Activated T-helper 2 cell treated with anti-CD3 and anti-CD28 coated beads, Interferon-gamma antibody, Interleukin-2, Interleukin-4, amounts not matched to agents 10 μg/mL and 5 μg/mL and 100 μg/mL, durations not matched to agents 14 hours and 24 hours and 36 hours (primary cell): ENCODE measurements around the gene DDA1. TPM values are rescaled to one million over a fixed set of nuclear protein-coding genes. Genes with fewer than 3 reads are reported as not detected.
"Not testable (repeated sequence)": the region's sequence is repeated elsewhere in the genome, so short reads cannot be mapped to it uniquely, and the experiment has no call there.

Experiments used
- DNase-seq: peaks from one replicate; pipeline ENCODE4 v3.0.0; 2021; ENCODE audit warnings: low spot score
- H3K27ac Mint-ChIP-seq: one replicate; pipeline ENCODE4 v1.8.0; 2021; ENCODE audit warnings: mixed read lengths
- H3K27me3 Mint-ChIP-seq: one replicate; pipeline ENCODE4 v1.8.0; 2021; ENCODE audit warnings: low read depth, mixed read lengths
- H3K36me3 Mint-ChIP-seq: one replicate; pipeline ENCODE4 v1.8.0; 2021; ENCODE audit warnings: low read depth, mixed read lengths
- H3K4me1 Mint-ChIP-seq: one replicate; pipeline ENCODE4 v1.8.0; 2021; ENCODE audit warnings: low read depth, mixed read lengths
- H3K4me3 Mint-ChIP-seq: one replicate; pipeline ENCODE4 v1.8.0; 2021; ENCODE audit warnings: low read depth, mild to moderate bottlenecking, moderate library complexity, mixed read lengths
- H3K9me3 Mint-ChIP-seq: one replicate; pipeline ENCODE4 v1.8.0; 2021; ENCODE audit warnings: mixed read lengths
- intact Hi-C: fragments of 100-400 bp; cut with micrococcal nuclease; formaldehyde crosslinking; loops from one replicate; pipeline ENCODE4 v1.15.1; 2023
- total RNA-seq: library from RNA; stranded (reverse); gene quantifications from 2 replicates; pipeline ENCODE4 v1.2.3, GENCODE V29; 2022

DDA1 gene
- total RNA-seq = 37.1 and 39.2 TPM in 2 replicates

DNA sequence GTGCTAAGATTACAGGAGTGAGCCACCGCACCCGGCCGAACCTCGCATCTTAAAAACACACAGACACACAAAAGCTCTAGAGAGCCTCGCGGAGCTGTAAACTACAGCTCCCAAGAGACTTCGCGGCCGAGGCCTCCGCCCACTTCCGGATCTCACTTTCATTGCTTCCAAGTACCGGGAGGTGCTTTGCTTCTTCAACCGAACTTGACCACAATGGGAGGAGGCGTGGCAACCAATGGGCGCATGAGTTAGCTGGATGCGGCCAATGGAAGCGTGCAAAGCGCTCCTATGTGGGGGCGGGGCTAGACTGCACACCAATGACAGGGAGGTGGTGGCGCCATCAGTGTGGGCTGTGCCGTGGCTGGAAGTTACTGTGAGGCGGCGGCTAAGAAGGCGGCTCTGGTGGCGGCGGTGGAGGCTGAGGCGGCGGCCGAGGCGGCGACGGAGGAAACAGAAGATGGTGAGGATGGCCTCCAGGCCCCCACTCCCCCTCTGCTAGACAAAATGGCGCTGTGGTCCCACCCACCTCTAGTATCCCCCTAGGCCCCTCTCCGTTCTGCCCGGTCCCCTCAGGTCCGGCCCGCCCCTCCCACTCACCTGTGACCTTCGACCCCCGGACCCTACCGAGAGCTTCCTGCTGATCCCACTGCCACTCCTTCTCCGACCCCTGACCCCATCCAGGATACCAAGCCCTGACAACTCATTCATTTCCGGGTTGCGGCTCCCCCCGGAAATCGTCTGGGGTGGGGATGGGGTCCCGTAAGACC, at the start of gene DDA1:
TSS of gene DDA1 (plus strand) at position 366 of the 767 bp plus-strand sequence. CDS start at position 458, 92 bp downstream.
- H3K4me1 Mint-ChIP-seq = peaks cover 30% of the 10 kb centered on the region
- peaks cover 20% of the 10 kb centered on the region for H3K36me3 Mint-ChIP-seq
- H3K27ac Mint-ChIP-seq = peak within 1 kb of the TSS; percentile 95
- peak; percentile 99 for DNase-seq
- peak within 1 kb of the TSS; percentile 98 for H3K4me3 Mint-ChIP-seq
- H3K9me3 Mint-ChIP-seq = no peaks in the 10 kb centered on the region
- intact Hi-C loops = loop anchor here (1.0 to 5.0 kb wide), 4 partner anchors 19 to 98 kb away; partner anchors contain the start of genes BST2, GTPBP3 and OCEL1
- no peaks in the 10 kb centered on the region for H3K27me3 Mint-ChIP-seq

DNA sequence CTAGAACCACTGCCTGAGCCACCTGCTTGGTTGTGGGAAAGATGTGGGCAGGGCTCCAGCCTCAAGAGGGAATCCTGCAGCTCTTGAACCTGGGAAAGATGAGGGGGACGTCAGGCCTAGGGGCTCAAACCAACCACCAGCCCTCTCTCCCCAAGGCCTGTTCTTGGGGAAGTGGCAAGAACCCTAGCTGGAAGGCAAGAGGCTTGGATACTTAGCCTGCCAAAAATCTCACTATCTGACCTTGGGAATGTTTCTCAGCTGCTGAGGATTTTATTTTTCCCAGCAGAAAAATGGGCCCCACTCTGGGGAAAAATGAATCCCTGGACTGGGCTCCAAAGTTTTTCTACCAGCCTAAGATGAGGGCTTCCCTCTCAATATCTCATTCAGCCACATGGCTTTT, 49.4 kb upstream of the DDA1 start:
- H3K27me3 Mint-ChIP-seq = peaks cover 3% of the 10 kb centered on the region
- no peak overlapping the region for H3K27ac Mint-ChIP-seq
- H3K4me1 Mint-ChIP-seq = peaks cover 8% of the 10 kb centered on the region
- no peaks in the 10 kb centered on the region for H3K36me3 Mint-ChIP-seq
- H3K4me3 Mint-ChIP-seq = no peak overlapping the region
- intact Hi-C loops = no loop called here
- DNase-seq = no peak
- no peaks in the 10 kb centered on the region for H3K9me3 Mint-ChIP-seq

DNA sequence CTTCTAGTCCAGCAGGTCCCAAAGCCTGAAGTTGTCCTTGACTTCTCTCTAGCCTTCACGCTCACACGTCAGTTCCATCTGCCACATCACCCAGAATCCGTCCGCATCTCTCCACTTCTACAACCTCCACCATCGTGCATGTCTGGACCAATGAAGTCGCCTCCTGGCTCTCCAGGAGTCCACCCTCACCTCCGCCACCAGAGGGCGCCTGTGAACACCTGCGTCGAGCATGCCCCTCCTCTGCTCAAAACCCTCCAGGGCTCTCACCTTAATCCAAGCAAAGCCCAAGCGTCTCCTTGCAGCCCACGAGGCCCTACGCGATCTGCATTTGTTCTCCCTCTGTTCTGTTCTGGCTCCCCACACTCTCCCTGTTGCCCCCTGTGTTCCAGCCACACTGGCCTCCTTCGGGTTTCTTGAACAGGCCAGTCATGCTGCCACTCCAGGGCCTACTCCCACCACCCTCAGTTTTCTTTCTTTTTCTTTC, 48.5 kb upstream of the DDA1 start:
- Mint-ChIP-seq H3K4me1 (peaks cover 8% of the 10 kb centered on the region), H3K36me3 (no peaks in the 10 kb centered on the region), H3K9me3 (no peaks in the 10 kb centered on the region), H3K27ac (no peak overlapping the region), H3K27me3 (peaks cover 3% of the 10 kb centered on the region), H3K4me3 (no peak overlapping the region)
- intact Hi-C loops = no loop called here
- peak; percentile 83 for DNase-seq

DNA sequence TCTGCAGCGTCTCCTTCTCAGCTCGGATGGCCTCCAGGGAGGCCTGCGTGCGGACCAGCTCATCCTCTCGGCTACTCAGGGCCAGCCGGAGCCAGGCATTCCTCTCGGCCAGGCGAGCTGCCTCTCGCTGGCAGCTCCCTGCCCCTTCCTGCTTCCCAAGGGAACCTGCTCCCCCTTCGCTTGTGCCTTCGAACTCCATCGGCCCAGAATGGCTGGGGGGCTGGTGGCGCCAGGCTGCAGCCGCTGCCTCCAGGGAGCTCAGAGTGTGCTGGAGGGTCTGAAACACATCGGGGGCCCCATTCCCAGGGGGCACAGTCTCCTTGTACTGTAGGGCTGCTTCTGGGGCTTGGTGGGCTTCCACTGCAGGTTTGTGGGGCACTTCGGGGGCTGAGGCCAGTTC, 46.8 kb upstream of the DDA1 start:
- Mint-ChIP-seq H3K9me3 (no peaks in the 10 kb centered on the region), H3K27ac (no peak overlapping the region)
- intact Hi-C loops = no loop called here

DNA sequence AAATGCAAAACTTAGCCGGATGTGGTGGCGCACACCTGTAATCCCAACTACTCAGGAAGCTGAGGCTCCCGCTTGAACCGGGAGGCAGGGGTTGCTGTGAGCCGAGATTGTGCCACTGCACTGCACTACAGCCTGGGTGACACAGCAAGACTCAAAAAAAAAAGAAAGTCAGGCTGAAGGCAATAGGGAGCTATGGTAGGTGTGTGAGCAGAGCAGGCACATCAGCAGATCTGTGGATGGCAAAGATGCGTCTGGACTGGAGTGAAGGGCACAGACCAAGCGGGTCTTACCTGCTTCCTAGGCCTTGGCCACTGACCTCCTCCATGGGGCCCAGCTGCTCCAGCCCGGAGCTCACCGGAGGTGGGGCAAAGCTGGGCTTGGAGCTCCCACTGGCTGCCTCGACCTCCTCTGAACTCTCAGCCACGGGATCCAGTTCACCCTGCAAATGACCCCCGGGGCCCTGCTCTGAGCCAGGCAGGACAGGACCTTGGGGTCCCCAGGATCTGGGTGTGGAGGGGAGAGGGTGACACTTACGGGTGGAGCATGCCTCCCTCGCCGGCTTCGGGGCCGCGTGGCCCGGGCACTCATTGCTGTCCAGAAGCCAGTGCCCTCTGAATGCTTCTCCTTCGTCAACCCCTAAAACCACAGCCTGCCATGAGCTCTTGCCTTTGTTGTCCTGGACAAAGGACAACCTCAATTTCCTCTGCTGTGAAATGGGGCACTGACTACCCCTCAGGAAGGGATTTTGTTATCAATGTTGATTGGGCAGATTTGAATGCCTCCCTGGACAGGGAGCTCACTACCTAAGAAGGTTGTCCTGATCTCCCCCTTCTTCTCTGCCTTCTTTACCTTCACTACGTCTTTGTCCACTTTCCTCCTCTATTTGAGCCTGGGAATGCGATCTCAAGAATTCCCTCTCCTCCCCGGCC, 45.4 kb upstream of the DDA1 start:
- no peak for DNase-seq
- intact Hi-C loops = no loop called here
- Mint-ChIP-seq H3K27ac (no peak overlapping the region), H3K9me3 (no peaks in the 10 kb centered on the region), H3K27me3 (peaks cover 3% of the 10 kb centered on the region), H3K4me3 (no peak overlapping the region), H3K36me3 (no peaks in the 10 kb centered on the region), H3K4me1 (peaks cover 17% of the 10 kb centered on the region)

More for the DNA sequence above, 46.8 kb upstream of the DDA1 start:
- H3K4me1 Mint-ChIP-seq = peaks cover 13% of the 10 kb centered on the region
- H3K36me3 Mint-ChIP-seq = no peaks in the 10 kb centered on the region
- no peak for DNase-seq
- peaks cover 3% of the 10 kb centered on the region for H3K27me3 Mint-ChIP-seq
- no peak overlapping the region for H3K4me3 Mint-ChIP-seq

DNA sequence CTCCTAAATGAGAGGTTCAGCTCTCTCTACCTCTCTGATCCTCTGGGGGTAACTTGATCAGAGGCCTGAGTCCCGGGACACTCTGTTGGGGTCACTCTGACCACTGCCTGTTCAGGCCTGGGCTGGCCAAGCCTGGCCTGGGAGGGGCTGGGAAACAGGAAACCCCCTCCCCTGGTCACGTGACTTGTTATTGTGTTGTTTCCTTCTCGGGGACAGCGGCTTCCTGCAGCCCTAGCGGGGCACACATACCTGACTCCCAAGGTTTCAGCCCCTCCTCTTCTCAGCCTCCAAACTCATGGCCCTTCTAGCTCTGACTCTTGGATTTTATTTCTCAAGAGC, 44.8 kb upstream of the DDA1 start, which contains the start of gene USHBP1:
TSS of gene USHBP1 (minus strand) at position 105 of the 339 bp plus-strand sequence. CDS start 446 bp downstream, outside the sequence.
- Mint-ChIP-seq H3K4me3 (no peak within 1 kb of the TSS), H3K4me1 (peaks cover 17% of the 10 kb centered on the region), H3K36me3 (no peaks in the 10 kb centered on the region), H3K9me3 (no peaks in the 10 kb centered on the region), H3K27ac (no peak within 1 kb of the TSS), H3K27me3 (peaks cover 3% of the 10 kb centered on the region)
- intact Hi-C loops = no loop called here
- no peak for DNase-seq

DNA sequence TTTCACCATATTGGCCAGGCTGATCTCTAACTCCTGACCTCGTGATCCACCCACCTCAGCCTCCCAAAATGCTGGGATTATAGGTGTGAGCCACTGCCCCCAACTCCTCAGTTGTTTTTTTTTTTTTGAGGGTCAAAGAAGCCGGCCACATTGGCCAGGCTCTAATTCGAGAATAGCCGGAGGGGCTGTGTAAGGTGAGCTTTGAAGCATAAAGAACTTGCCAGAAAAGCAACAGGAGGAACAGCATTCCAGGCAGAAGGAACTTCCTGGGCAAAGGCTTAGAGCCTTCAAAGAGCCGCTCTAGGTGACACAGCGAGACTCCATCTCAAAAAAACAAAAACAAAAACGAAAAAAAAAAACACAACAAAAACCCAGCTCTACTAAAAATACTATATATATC, 43.3 kb upstream of the DDA1 start:
- intact Hi-C loops = no loop called here

DNA sequence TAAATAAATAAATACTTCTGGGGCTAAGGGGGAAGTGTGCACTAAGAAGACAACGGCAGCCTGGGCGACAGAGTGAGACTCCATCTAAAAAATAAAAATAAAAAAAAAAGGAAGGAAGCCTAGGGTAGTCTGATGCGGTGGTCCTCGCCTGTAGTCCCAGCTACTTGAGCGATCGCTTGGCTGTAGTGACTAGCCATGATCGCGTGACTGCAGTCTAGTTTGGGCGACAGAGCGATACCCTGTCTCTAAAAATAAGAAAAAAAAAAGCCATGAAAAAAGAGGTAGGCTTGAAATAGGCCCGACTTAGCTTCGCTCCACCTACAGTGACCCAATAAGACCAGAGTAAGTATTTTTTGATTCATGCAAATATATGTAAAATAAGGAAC, 42.8 kb upstream of the DDA1 start:
- H3K4me3 Mint-ChIP-seq = peak overlapping the region; percentile 92
- no peak for DNase-seq
- intact Hi-C loops = no loop called here
- H3K9me3 Mint-ChIP-seq = no peaks in the 10 kb centered on the region
- peaks cover 11% of the 10 kb centered on the region for H3K36me3 Mint-ChIP-seq
- no peaks in the 10 kb centered on the region for H3K27me3 Mint-ChIP-seq
- H3K27ac Mint-ChIP-seq = peak overlapping the region; percentile 86
- H3K4me1 Mint-ChIP-seq = peaks cover 15% of the 10 kb centered on the region

More for the DNA sequence above, 43.3 kb upstream of the DDA1 start:
- Mint-ChIP-seq H3K27ac (no peak overlapping the region), H3K27me3 (no peaks in the 10 kb centered on the region), H3K9me3 (no peaks in the 10 kb centered on the region), H3K4me3 (no peak overlapping the region), H3K36me3 (peaks cover 6% of the 10 kb centered on the region), H3K4me1 (peaks cover 15% of the 10 kb centered on the region)
- no peak for DNase-seq

DNA sequence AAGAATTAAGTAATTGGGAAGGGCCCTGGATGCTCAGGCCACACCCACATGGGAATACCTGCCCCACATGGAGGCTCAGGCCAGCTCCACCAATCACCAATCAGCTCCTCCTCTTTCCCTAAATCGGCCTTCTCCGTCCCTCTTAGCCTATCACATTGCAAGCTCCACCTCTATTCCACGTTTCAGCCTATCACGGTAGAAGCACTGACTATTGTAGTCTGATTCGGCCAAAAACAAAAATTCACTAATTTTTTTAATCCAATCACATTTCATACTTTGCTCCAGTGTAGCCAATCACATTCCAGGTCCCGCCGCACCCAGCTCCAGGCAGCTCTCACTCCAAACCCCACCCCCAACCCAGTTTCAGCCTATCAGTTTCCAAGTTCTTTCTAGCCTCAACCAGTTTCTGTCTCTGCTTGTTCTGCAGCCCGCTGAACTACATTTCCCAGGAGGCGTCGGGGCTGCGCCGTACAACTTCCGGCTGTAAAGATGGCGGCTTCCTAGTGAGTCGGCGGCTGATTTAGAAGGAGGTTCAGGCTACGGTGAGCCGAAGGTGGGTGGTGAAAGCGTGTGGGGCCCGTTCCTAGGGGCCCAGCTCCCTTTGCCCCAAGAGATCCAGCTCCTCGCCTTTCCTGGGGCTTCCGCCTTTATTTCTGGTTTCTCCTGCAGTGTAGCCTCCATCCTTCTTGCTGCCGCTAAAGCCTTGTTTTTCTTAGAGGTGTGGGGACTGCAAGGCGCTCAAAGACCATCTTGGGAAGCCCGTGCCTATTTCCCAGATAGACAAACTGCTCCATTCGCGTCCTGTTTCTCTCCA, 42.2 kb upstream of the DDA1 start, which contains the start of gene BABAM1:
TSS of gene BABAM1 (plus strand) at position 469 of the 814 bp plus-strand sequence. CDS start 1,364 bp downstream, outside the sequence.
- DNase-seq = peak; percentile 96
- Mint-ChIP-seq H3K4me3 (peak within 1 kb of the TSS; percentile 92), H3K27me3 (no peaks in the 10 kb centered on the region), H3K4me1 (peaks cover 15% of the 10 kb centered on the region), H3K27ac (peak within 1 kb of the TSS; percentile 86), H3K36me3 (peaks cover 16% of the 10 kb centered on the region), H3K9me3 (no peaks in the 10 kb centered on the region)
- intact Hi-C loops = no loop called here

DNA sequence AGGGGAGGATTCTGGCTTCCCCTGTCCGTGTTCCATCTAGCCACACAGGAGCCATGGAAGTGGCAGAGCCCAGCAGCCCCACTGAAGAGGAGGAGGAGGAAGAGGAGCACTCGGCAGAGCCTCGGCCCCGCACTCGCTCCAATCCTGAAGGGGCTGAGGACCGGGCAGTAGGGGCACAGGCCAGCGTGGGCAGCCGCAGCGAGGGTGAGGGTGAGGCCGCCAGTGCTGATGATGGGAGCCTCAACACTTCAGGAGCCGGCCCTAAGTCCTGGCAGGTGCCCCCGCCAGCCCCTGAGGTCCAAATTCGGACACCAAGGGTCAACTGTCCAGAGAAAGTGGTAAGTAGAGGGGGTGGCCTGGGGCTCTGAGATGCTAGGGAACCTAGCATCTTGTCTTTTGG, 40.6 kb upstream of the DDA1 start:
- Mint-ChIP-seq H3K4me1 (peaks cover 15% of the 10 kb centered on the region), H3K4me3 (peak overlapping the region; percentile 92), H3K27ac (no peak overlapping the region), H3K9me3 (no peaks in the 10 kb centered on the region), H3K27me3 (no peaks in the 10 kb centered on the region), H3K36me3 (peaks cover 22% of the 10 kb centered on the region)
- intact Hi-C loops = no loop called here
- DNase-seq = no peak

DNA sequence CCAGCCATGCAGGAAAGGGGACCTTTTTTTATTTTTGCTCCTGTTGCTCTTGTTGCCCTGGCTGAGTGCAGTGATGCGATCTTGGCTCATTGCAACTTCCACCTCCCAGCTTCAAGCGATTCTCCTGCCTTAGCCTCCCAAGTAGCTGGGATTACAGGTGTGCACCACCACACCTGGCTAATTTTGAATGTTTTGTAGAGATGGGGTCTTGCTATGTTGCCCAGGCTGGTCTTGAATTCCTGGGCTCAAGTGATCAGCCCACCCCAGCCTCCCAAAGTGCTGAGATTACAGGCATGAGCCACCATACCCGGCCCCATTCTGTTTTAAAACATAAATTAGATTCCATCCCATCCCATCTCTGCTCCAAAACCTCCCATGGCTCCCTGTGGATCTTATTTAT, 34.5 kb upstream of the DDA1 start:
- H3K4me1 Mint-ChIP-seq, H3K4me3 Mint-ChIP-seq, DNase-seq, intact Hi-C loops, H3K27ac Mint-ChIP-seq, H3K9me3 Mint-ChIP-seq, H3K27me3 Mint-ChIP-seq: not testable (repeated sequence)
- H3K36me3 Mint-ChIP-seq = peaks cover 55% of the 10 kb centered on the region
